CD4-positive, alpha-beta T cell (primary cell): ENCODE data around the gene CCSER1. TPM values are rescaled to one million over a fixed set of nuclear protein-coding genes. Genes with fewer than 3 reads are reported as not detected.

Experiments used
- ATAC-seq: fragments of 200-7000 bp; cut with Tn5 transposase; one replicate; pipeline ENCODE4 v1.10.0; 2022; ENCODE audit warnings: mild to moderate bottlenecking; ENCODE audit not compliant: poor library complexity
- CTCF ChIA-PET: fragments of 350-600 bp; sonication (Branson Sonifier 250); formaldehyde crosslinking; loops from one replicate; lab custom pipeline; 2021; ENCODE audit warnings: antibody characterized with exemption, inconsistent platforms; lab: Charles Lee
- POLR2A ChIA-PET: fragments of 350-600 bp; sonication (Branson Sonifier 250); formaldehyde crosslinking; loops from one replicate; lab custom pipeline; 2021; ENCODE audit warnings: antibody characterized with exemption, inconsistent platforms; lab: Charles Lee
- DNase-seq, 14 experiments: peaks; one replicate each; pipeline ENCODE4 v3.0.0-alpha.2; 2013 to 2020; ENCODE audit warnings: mixed read lengths in 2 of 14
- H3K27ac ChIP-seq, 2 donors: one replicate each; pipeline versions ENCODE4 v1.5.1 to v1.7.0; 2013; ENCODE audit warnings: low read length in 2 of 2, low read depth in 1 of 2, mild to moderate bottlenecking in 1 of 2
- H3K27me3 ChIP-seq, 2 experiments: 1 replicate in 1 of 2; 2 replicates in 1 of 2; pipeline versions ENCODE4 v1.6.1 to v1.7.0; 2013; ENCODE audit warnings: low read length in 2 of 2, control low read depth in 1 of 2, mild to moderate bottlenecking in 1 of 2, moderate library complexity in 1 of 2; ENCODE audit not compliant: insufficient read depth in 2 of 2, control insufficient read depth in 1 of 2
- H3K36me3 ChIP-seq: one replicate; pipeline ENCODE4 v1.6.1; 2013; ENCODE audit warnings: low read length, control low read depth; ENCODE audit not compliant: insufficient read depth
- H3K4me1 ChIP-seq: one replicate; pipeline ENCODE4 v1.6.1; 2013; ENCODE audit warnings: low read length, control low read depth; ENCODE audit not compliant: insufficient read depth
- H3K4me3 ChIP-seq: one replicate; pipeline ENCODE4 v1.5.1; 2013; ENCODE audit warnings: mild to moderate bottlenecking, low read length, moderate library complexity
- H3K9me3 ChIP-seq, 2 experiments: 1 replicate in 1 of 2; 2 replicates in 1 of 2; pipeline versions ENCODE4 v1.6.1 to v1.7.0; 2013; ENCODE audit warnings: low read length in 2 of 2, mild to moderate bottlenecking in 2 of 2, control low read depth in 1 of 2, moderate library complexity in 1 of 2; ENCODE audit not compliant: control insufficient read depth in 1 of 2, insufficient read depth in 1 of 2
- H3K27ac Mint-ChIP-seq: one replicate; pipeline ENCODE4 v1.8.0; 2020; ENCODE audit warnings: mixed read lengths
- H3K27me3 Mint-ChIP-seq: one replicate; pipeline ENCODE4 v1.8.0; 2021; ENCODE audit warnings: mixed read lengths
- H3K36me3 Mint-ChIP-seq: one replicate; pipeline ENCODE4 v1.8.0; 2021; ENCODE audit warnings: low read depth, mixed read lengths
- H3K4me1 Mint-ChIP-seq: one replicate; pipeline ENCODE4 v1.8.0; 2021; ENCODE audit warnings: low read depth, mixed read lengths
- H3K4me3 Mint-ChIP-seq: one replicate; pipeline ENCODE4 v1.8.0; 2020; ENCODE audit warnings: mild to moderate bottlenecking, mixed read lengths
- H3K9me3 Mint-ChIP-seq: one replicate; pipeline ENCODE4 v1.8.0; 2020; ENCODE audit warnings: mixed read lengths
- CTCF ChIP-seq: fragments of 200-600 bp; IDR thresholded peaks from one replicate; pipeline ENCODE4 v1.8.0; 2022; ENCODE audit warnings: antibody characterized with exemption, mild to moderate bottlenecking
- intact Hi-C, 2 experiments: fragments of 100-400 bp; cut with DNase I in 1 of 2; cut with micrococcal nuclease in 1 of 2; formaldehyde crosslinking; loops; one replicate each; pipeline versions ENCODE4 v1.15.1 to v1.9.0; 2023 to 2025; cut with DNase I, micrococcal nuclease
- total RNA-seq, 174 experiments: library from RNA in 2 of 174; stranded (reverse) in 2 of 174; gene quantifications; one replicate each; pipeline ENCODE4 v1.2.3 and lab custom pipeline; 2021 to 2026

Gene CCSER1
- total RNA-seq, 2 experiments from 2014 or later = 0.36 to 0.71 TPM

DNA sequence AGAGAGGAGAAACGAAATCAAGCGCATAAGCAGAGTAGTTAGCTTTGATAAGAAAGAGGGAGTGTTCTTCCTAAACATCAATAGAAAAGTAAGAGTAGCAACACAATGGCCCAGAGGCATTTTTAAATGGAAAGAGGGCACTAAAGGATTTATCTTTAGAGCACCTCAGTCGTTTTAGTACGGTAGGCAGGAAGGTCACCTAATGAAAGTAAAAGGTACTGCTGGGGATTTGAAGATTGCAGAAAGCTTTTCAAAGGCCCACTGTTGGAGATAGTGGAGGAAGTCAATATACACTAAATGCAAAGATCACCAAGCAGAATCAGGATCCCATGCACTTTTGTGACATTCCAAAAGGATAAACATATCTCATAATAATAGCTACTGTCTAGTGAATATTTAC lies 1508.9 kb downstream of the CCSER1 start:
- no peak for TF ChIP-seq CTCF
- H3K36me3 Mint-ChIP-seq = no peaks in the 10 kb centered on the region
- H3K9me3 Mint-ChIP-seq = peaks cover 11% of the 10 kb centered on the region
- no peak for ATAC-seq
- ChIA-PET CTCF (no interaction called here), POLR2A (no interaction called here)
- H3K27ac Mint-ChIP-seq = no peak overlapping the region
- no peaks in the 10 kb centered on the region for H3K4me1 Mint-ChIP-seq
- intact Hi-C loops = no loop called here
- H3K4me3 ChIP-seq = no peak overlapping the region
- H3K27me3 Mint-ChIP-seq = no peaks in the 10 kb centered on the region
- DNase-seq = no peak
- H3K4me3 Mint-ChIP-seq = no peak overlapping the region
- H3K4me1 ChIP-seq = no peaks in the 10 kb centered on the region
- H3K9me3 ChIP-seq = no peaks in the 10 kb centered on the region
- H3K36me3 ChIP-seq = no peaks in the 10 kb centered on the region
- no peak overlapping the region for H3K27ac ChIP-seq
- H3K27me3 ChIP-seq = no peaks in the 10 kb centered on the region

Other genes starting within 250 kb of the CCSER1 start
- gene MMRN1, start 232.5 kb upstream of the CCSER1 start, total RNA-seq = under 1 TPM; 0.19 to 0.22 TPM